Stimulated activated CD8-positive, alpha-beta memory T cell treated with anti-CD3 and anti-CD28 coated beads, Interleukin-2, amount 100 ng/mL, for 1 hour (primary cell): ENCODE measurements around the gene ASCC3.
"Not testable (repeated sequence)": the region's sequence is repeated elsewhere in the genome, so short reads cannot be mapped to it uniquely, and the experiment has no call there.

Experiments used
- DNase-seq, 2 donors: peaks; one replicate each; pipeline ENCODE4 v3.0.0-alpha.2; 2020; ENCODE audit warnings: low read depth in 2 of 2

ASCC3 gene

DNA sequence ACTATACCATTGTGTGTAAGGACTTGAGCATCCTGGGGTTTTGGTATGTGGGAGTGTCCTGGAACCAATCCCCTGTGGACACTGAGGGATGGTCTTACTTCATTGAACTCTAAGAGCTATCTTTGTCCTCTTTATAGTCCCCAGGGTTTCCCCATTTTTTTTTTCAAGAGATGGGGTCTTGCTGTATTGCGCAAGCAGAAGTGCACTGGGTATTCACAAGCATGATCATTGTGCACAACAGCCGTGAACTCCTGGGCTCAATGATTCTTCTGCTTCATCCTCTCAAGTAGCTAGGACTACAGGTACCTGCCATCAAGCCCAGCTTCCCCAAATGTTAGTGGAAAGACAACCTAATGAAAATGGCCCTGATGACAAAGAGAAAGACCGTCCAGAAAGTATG lies 2.2 kb upstream of the ASCC3 start:
- DNase-seq: no peak

- DNase-seq: no peak
Measured at GRCh38 chr6:100881707-100882040, 545 bp upstream of the ASCC3 start.

DNA sequence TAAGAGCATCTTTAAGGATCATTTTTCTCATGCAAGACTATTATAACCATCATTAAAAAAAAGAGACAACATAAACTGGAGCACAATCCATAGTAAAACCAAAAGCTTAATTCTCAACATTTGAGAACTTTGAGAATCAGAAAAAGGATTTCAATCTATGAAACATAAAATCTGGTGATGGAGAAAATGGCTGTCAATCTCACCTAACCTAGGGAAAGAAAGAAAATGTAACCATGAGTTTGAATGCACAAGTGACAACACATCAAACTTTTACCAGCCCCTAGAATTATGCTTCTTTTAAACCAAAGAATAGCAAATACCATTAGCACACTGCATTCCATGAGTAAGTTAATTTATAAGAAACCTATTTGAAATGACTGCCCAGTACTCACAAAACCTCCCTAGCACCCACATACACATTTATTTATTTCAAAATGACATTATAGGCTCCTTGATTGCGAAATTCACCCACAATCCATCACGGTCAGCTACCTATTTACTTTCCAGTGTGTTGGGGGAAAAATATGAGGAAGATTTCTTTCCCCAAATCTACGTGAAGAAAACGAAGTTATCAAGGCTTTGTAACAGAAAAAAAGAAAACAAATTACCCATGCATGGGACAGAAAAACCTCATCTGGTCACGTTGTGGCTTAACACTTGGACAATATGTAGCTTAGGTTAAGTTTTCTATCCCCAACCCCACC lies 828 bp downstream of the ASCC3 start:
- DNase-seq: no peak

GRCh38 chr6:100879317-100879716 lies 1.8 kb downstream of the ASCC3 start:
- no peak for DNase-seq

DNA sequence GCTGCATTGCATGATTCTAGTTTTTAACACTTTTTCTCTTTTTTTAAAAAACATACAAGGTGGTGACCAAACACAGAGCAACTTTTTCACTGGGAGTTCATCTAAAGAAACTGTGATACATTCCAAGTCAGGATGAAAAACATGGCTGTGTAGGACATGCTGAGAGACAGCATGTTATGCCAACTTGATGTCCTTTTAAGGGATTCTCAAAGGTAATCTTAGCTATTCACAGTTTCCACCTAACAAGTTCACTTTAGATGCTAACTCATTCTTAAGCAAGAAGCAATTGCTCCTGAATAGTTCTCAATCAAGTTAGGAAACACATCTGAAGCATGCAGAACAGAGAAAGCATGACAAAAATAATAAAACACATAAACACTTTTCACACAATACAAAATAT lies 3.3 kb downstream of the ASCC3 start:
- no peak for DNase-seq

DNA sequence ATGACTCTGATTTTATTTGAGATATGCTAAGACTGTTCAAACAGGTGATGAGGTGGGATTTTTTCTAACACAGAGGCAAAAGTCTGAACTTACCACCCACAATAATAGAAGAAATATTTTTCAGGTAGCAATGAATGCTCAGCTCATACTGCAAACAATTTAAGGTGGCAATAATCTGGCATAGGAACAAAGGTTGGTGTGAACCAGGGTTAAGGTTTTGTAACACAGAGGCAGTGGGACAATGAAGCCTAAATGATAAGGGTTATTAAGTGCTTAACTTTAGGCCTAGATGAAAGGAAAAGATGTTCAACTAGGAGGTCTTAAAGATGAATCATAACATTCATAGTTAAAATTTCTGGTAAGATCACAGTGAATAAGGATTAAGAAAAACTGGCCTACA lies 4.9 kb downstream of the ASCC3 start:
- no peak for DNase-seq

GRCh38 chr6:100865525-100865924 lies 15.6 kb downstream of the ASCC3 start:
- no peak for DNase-seq

DNA sequence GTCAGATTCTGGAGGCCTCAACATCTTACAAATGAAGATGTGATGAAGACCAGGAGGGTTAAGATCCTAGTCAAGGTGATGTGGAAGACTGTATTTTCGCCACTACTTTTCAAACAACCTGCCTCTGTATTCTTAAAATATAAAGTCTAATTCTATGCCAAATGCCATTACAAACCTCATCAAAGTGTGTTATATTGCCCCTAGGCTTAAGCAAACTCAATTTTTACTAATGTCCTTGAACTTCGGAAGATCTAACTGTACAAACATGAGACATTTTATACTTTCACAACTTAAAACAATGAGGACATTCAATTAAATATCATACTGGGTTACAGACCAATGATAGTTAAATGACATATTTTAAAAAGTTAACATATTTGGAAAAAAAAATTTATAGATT lies 19.1 kb downstream of the ASCC3 start:
- no peak for DNase-seq

DNA sequence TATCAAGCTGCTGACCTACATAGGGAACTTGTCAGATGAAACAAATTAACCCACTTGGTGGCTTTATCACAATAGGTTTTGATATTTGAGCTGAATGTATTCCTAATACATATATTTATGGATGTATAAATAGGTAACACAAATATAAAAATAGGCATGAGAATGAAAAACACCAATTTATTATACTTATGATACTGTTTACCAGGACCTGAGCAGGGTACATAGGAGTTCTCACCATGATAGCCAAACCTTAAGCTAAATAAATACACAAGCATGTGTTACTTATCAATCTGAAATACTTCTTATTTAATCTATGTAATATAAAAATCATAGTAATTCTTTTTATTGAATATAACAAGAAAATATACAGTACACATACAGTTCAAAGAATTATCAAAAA lies 25.0 kb downstream of the ASCC3 start:
- no peak for DNase-seq

DNA sequence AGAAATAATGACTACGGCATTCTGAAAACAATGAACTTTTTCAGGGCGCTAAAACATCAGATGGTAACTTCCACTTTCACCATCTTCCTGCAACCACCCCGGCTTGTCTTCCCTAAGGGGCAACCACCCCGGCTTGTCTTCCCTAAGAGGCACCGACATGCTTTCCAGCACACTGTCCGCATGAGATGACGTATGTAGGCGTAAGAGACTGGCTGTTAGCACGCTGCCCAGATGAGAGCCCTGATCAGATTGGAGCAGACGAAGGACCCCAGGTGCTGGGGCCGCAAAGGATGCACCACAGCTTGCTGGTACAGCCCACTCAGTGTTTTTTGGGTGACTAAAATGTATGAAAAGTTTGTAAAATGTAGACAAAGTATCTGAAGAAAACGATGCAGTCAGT lies 29.3 kb downstream of the ASCC3 start:
- DNase-seq: no peak

- DNase-seq: no peak
Measured at GRCh38 chr6:100850174-100850573, 31.0 kb downstream of the ASCC3 start.

DNA sequence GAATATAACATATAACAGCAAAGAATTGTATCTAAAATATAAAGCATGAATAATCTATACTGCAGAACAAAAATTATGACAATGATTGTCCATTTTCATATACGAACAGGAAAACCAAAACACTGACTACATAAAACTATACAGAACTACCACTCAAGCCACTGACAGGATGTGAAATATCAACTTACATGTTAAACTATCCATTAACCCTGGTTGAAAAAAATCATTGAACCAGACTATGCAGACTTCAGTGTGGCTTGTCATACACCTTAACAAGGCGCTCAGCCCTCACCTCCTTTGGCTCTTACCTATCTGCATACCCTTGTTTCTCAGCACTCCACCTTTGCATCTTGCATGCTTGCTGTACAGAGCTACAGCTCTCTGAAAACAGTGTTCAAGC lies 34.9 kb downstream of the ASCC3 start:
- no peak for DNase-seq

DNA sequence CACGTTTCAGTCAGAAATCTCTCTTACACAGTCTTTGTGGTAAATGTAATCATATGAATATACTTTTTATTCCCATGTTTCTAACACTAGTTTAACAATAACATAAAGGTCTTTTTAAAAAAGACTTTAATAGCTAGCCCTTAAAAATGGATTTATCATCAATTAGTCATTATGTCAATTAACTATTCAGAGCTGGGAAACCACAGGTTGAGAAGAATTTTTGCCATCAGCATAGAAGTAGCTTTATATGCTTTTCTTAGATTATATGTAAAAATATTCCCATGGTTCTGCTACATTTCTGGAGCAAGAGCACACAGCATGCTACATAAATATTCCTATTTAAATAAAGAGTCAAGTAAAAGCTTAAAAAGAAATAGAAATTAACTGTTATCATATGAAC lies 35.5 kb downstream of the ASCC3 start:
- DNase-seq: no peak

DNA sequence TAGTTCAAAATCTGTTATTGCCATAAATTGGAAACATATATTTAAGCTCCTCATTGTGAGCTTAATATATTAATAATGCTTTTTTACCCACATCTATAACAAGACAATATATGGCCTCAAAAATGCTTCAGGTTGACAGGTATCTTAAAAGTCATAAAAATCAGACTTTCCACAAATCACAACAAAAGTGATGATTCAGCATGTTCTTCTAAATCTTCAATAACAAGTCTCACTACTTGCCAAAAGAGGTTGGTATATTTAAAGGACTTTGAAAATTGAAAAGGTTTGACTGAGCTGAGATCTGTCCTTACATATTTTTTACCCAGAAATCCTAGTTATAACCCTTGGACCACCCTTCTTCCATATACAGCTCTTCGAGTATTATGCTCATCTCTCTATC lies 41.7 kb downstream of the ASCC3 start:
- DNase-seq: no peak

GRCh38 chr6:100838011-100838410 lies 43.1 kb downstream of the ASCC3 start:
- DNase-seq: no peak

- no peak for DNase-seq
Measured at GRCh38 chr6:100833972-100834574, 47.1 kb downstream of the ASCC3 start.

DNA sequence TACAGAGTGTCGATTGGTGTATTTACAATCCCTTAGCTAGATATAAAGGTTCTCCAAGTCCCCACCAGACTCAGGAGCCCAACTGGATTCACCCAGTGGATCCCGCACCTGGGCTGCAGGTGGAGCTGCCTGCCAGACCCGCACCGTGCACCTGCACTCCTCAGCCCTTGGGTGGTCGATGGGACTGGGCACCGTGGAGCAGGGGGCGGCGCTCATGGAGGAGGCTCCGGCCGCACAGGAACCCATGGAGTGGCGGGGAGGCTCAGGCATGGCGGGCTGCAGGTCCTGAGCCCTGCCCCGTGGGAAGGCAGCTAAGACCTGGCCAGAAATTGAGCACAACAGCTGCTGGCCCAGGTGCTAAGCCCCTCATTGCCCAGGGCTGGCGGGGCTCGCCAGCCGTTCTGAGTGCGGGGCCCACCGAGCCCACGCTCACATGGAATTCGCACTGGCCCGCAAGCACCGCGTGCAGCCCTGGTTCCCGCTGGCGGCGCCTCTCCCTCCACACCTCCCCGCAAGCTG lies 52.0 kb downstream of the ASCC3 start:
- DNase-seq: not testable (repeated sequence)

DNA sequence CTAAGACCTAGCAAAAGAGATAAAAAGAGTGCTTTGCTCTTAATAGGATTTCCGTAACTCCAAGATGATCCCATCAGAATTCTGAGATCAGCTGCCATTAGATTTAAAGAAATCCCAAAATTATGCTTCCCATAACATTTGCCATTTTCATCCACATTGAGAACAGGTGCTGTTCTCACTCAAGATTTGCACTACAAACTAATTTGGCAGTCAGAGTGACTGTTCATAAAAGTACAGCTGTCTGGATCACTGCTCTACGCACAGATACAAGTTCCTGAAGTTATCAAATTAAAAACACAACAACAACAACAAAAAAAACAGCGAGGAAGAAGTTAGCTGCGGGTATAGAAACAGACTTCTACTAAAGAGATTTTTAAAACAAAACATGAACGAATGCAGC lies 58.1 kb downstream of the ASCC3 start:
- no peak for DNase-seq

DNA sequence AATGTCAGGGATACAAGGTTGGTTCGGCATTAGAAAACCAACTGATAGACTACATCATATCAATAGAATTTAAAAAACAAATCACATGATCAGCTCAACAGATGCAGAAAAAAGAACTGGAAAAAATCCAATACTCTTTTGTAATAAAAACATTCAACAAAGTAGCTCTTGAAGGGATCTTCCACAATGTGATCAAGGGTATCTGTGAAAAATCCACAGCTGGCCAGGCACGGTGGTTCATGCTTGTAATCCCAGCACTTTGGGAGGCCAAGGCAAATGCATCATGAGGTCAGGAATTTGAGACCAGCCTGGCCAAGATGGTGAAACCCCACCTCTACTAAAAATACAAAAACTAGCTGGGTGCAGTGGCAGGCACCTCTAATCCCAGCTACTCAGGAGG lies 63.1 kb downstream of the ASCC3 start:
- DNase-seq: no peak

DNA sequence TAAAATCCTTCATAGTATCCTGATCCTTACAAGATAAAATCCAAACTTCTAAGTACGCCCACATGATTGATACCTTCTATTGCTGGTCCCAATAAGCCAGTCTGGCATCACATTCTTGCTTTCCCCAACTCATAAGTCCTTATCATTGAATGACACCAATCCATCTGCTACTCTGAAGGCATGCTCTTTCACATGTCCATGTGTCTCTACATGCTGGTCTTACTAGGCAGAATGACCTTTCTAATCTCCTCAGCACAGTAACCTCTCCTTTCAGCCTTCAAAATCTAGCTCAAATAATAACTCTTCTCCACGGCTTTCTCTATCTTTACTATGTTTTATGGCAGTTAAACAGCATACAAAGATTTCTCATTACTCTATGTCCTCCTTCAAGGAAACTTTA lies 71.1 kb downstream of the ASCC3 start:
- no peak for DNase-seq

GRCh38 chr6:100809346-100809745 lies 71.8 kb downstream of the ASCC3 start:
- no peak for DNase-seq

GRCh38 chr6:100808638-100809275 lies 72.4 kb downstream of the ASCC3 start:
- DNase-seq: no peak

GRCh38 chr6:100806296-100806695 lies 74.8 kb downstream of the ASCC3 start:
- no peak for DNase-seq
